CD4-positive, alpha-beta T cell treated with Interleukin-10 for 1 hour (primary cell): ENCODE data around the gene DLL4.

Experiments used
- DNase-seq: peaks from one replicate; pipeline ENCODE4 v3.0.0-alpha.2; 2020

DLL4 gene

GRCh38 chr15:40927873-40928806 is 1.0 kb upstream of the DLL4 start:
- peak; percentile 24 for DNase-seq

DNA sequence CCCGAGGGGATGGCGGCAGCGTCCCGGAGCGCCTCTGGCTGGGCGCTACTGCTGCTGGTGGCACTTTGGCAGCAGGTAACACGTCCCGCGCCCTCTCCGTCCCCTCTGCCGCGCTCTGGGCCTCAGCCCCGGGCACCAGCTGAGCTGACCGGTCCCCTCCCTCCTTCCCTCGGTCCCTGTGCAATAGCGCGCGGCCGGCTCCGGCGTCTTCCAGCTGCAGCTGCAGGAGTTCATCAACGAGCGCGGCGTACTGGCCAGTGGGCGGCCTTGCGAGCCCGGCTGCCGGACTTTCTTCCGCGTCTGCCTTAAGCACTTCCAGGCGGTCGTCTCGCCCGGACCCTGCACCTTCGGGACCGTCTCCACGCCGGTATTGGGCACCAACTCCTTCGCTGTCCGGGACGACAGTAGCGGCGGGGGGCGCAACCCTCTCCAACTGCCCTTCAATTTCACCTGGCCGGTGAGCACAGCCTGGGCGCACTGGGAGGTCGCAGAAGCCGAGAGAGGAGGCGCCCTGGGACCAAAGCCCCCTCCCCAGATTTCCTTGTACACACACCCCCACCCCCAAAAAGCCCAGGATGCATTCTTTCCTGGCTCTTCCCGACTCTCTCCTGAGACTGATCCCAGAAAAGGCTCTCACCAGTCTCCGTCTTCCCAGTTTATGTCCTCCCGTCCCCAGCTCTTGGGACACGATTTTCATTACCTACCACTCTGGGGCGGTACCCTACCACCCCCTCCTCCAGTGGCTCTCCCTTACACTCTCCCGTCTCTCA is 705 bp downstream of the DLL4 start:
- no peak for DNase-seq

DNA sequence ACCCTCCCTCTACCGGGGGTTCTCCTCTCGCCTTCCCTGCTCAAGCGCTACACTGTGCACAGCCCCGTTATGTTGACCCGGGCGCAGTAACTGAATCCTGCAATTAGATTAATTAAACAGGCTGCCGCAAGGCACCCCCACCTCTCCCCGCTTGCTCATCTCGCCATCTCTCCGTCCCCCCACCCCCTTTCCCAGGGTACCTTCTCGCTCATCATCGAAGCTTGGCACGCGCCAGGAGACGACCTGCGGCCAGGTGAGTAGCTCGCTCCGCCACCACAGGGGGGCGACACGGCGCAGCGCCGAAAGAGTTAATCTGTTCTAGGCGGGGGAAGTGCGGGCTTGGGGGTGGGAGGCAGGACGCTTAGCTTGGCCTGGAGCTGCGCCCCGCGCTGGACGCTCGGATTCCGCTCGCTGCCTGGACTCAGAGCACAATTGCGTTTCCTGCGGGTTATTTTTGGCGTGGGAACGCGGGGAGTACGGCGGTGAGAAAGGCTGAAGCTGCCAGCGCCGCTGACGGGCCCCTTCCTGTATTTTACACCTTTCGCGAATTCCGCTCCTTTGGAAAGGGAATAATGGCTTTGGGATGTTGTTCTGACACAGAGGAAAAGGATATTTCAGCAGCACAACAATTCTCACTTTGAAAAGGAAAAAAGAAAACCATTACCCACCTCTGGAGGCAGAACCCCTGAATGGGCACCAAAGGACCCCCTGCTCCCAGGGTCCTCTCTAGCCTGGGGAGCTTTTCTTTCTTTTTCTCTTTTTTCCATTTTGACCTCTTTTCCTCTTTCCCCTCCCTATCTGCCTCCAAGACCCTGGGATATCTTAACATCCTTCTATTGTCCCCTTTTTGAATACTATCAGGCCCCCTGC is 1.5 kb downstream of the DLL4 start:
- DNase-seq, result peak; percentile 46

- no peak for DNase-seq
Measured at GRCh38 chr15:40931300-40932142, 2.4 kb downstream of the DLL4 start.

- DNase-seq, result no peak
Measured at GRCh38 chr15:40932156-40932555, 3.0 kb downstream of the DLL4 start.

DNA sequence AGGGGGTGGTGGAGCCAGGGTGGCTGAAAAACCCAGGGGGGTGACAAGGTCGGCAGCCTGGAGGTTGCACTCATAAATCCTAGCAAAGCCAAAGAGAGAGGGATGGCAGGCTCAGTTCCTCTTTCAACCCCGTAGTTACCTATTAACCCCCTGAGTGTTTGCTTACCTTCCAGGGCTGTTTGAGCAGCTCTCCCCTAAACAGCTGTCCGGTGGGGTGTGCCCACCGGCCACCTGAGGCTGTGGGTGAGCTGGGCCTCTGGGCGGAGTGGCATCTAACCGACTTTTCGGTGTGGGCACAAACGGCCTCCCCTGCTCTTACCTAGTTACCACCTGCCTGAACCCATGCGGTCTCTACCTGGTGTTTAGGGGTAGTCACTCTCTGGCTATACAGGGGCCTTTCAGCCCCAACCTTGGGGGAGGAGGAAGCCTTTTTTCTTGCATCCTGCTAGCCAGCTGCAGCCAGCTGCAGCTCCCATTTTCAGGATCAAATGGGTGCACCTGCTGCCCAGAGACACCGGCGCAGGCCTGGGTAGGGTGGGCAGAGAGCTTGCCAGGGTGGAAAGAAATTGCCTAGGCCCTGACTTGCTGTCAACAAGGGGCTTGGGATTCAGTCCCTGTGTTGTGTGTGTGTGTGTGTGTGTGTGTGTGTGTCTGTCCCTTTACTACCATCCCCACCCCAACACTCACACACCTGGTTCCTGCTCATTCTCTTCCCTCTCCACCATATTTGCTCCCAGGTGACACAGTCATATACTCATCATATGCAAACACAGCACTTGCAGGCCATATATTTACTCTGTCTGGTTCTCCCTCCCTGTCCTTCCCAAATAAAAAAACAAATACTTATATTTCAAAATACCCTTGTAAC is 3.7 kb downstream of the DLL4 start:
- DNase-seq, result no peak

DNA sequence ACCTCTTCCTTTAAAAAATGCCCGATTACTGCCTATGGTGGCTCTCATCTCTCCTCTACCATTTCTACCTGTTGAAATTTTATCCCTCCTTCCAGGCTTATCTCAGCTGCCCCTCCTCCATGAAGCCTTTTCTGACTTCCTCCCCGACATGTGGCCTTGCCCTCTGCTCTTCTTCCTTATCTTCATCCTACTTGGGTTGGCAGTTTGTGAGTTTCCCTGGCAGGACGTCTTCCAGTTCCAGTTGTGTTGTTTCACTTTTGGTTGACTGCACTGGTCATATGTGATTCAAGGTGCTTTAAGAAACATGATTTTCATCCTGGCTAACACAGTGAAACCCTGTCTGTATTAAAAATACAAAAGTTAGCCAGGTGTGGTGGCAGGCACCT is 4.4 kb downstream of the DLL4 start:
- no peak for DNase-seq

GRCh38 chr15:40934457-40934856 is 5.3 kb downstream of the DLL4 start:
- no peak for DNase-seq

DNA sequence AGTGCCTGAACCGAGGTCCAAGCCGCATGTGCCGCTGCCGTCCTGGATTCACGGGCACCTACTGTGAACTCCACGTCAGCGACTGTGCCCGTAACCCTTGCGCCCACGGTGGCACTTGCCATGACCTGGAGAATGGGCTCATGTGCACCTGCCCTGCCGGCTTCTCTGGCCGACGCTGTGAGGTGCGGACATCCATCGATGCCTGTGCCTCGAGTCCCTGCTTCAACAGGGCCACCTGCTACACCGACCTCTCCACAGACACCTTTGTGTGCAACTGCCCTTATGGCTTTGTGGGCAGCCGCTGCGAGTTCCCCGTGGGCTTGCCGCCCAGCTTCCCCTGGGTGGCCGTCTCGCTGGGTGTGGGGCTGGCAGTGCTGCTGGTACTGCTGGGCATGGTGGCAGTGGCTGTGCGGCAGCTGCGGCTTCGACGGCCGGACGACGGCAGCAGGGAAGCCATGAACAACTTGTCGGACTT is 7.1 kb downstream of the DLL4 start:
- no peak for DNase-seq

- no peak for DNase-seq
Measured at GRCh38 chr15:40936709-40937666, 7.8 kb downstream of the DLL4 start.

- DNase-seq, result peak; percentile 32
Measured at GRCh38 chr15:40937762-40938535, 8.8 kb downstream of the DLL4 start.

GRCh38 chr15:40938536-40938870 is 9.4 kb downstream of the DLL4 start:
- no peak for DNase-seq

GRCh38 chr15:40940296-40940801 is 11.2 kb downstream of the DLL4 start:
- DNase-seq, result no peak

DNA sequence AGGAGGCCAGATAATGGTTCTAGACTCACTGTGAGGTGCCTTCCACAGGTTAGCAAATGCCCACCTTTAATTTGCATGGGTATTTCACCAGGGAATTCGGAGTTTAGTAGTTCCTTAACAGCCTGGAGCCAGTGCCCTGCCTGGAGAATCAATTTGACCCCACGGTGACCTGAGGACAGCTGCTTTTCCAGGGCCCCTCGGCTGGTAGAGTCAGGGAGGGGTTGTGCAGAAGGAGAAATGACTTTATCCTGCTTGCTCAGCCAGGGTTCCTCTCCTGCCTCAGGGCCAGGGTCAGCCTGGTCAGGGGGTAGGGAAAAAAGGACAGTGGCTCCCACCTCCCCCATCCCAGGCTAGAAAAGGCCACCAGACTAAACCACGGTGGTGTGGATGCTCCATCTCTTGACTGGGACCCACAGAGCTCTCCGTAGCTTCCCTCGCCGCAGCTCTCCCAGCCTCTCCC is 12.0 kb downstream of the DLL4 start:
- DNase-seq, result no peak

GRCh38 chr15:40941528-40942336 is 12.6 kb downstream of the DLL4 start:
- DNase-seq, result peak; percentile 79

GRCh38 chr15:40942337-40942854 is 13.3 kb downstream of the DLL4 start:
- DNase-seq, result no peak

DNA sequence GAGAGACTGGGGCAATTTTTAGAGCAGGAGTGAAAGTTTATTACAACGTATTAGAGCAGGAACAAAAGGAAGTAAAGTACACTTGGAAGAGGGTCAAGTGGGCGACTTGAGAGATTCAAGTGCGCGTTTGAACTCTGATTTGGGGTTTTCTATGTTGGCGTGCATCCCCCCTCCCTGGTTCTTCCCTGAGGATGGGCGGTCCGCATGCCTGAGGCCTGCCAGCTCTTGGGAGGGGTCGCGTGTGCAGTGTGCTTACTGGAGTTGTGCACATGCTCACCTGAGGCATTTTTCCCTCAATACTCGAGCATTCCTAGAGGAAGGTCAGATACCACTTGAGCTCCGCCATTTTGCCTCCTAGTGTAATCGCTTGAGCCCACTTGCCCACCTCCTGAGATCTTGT is 13.7 kb downstream of the DLL4 start:
- no peak for DNase-seq
